ENCODE results near the gene HES4.

The HES4 gene

DNA sequence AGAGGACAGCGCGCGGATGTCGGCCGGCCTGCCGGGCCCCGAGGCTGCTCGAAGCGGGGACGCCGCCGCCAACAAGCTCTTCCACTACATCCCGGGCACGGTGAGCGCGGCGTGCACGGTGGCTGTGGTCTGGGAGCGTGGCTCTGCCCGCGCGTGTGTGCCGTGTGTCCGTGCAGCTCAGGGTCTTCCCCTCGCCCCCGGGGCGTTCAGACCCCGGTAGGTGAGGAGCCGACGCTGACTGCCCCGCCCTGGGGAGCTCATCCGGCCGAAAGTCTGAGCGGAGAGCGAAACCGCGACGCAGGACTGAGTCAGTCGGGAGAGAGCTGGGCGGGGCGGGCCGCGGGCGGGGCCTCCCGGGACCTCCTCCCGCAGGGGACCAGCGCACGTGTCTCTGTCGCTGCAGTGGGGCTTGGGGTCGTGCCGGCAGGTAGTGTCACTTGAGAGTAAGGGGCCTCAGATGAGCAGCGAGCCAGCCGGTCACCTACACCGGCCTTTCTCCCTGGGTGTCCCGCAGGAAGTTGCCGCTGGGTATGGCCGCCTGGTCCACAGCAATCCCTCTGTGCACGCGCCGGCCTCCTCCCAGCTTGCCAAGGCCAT, 33.1 kb downstream of the HES4 start:
- TF ChIP-seq, protein P1, sequence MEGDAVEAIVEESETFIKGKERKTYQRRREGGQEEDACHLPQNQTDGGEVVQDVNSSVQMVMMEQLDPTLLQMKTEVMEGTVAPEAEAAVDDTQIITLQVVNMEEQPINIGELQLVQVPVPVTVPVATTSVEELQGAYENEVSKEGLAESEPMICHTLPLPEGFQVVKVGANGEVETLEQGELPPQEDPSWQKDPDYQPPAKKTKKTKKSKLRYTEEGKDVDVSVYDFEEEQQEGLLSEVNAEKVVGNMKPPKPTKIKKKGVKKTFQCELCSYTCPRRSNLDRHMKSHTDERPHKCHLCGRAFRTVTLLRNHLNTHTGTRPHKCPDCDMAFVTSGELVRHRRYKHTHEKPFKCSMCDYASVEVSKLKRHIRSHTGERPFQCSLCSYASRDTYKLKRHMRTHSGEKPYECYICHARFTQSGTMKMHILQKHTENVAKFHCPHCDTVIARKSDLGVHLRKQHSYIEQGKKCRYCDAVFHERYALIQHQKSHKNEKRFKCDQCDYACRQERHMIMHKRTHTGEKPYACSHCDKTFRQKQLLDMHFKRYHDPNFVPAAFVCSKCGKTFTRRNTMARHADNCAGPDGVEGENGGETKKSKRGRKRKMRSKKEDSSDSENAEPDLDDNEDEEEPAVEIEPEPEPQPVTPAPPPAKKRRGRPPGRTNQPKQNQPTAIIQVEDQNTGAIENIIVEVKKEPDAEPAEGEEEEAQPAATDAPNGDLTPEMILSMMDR (IDR thresholded peaks at IDR 0.05; ENCODE audit: low read depth, low read length), result no peak
- peak overlapping the region; percentile 62 to 68 for H3K4me3 ChIP-seq (replicated peaks in 1 of 2; ENCODE audit: low read depth in 2 of 2, low read length in 2 of 2)

DNA sequence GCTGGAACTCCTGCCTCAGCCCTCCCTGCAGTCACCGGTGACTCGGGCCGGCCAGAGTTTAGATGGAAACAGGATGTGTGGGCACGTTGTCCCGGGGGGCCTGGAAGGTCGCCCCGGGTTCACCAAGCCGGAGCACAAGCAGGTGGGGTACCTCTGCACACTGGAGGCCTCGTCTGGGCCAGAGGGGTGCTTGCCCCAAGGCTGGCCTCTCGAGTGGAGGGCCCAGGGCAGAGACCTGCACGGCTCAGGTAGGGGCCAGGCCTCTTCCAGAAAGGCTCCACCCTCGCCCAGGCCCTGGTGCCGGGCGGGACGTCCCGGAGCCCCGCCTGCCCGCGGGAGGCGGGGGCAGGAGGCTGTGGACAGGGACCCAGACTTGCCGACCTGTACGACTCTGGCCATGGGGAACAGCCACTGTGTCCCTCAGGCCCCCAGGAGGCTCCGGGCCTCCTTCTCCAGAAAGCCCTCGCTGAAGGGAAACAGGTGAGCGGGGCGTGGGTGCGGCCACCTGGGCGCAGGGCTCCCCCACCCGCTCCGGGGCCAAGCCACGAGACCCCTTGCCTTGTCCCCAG, 33.7 kb downstream of the HES4 start, which contains the start of gene PLEKHN1:
Gene PLEKHN1 (plus strand): TSS at position 348 of the 569 bp plus-strand sequence. CDS start 50 bp downstream, at position 398.
- peak in 1 of 2 donors; percentile 62 for DNase-seq (ENCODE audit: low read depth in 2 of 2)
- TF ChIP-seq, protein P1 (IDR thresholded peaks at IDR 0.05; ENCODE audit: low read depth, low read length), result no peak
- peak within 1 kb of the TSS; percentile 62 to 68 for H3K4me3 ChIP-seq (replicated peaks in 1 of 2; ENCODE audit: low read depth in 2 of 2, low read length in 2 of 2)

More for the DNA sequence above, 33.1 kb downstream of the HES4 start:
- DNase-seq (ENCODE audit: low read depth in 2 of 2), result peak; percentile 57 to 69

DNA sequence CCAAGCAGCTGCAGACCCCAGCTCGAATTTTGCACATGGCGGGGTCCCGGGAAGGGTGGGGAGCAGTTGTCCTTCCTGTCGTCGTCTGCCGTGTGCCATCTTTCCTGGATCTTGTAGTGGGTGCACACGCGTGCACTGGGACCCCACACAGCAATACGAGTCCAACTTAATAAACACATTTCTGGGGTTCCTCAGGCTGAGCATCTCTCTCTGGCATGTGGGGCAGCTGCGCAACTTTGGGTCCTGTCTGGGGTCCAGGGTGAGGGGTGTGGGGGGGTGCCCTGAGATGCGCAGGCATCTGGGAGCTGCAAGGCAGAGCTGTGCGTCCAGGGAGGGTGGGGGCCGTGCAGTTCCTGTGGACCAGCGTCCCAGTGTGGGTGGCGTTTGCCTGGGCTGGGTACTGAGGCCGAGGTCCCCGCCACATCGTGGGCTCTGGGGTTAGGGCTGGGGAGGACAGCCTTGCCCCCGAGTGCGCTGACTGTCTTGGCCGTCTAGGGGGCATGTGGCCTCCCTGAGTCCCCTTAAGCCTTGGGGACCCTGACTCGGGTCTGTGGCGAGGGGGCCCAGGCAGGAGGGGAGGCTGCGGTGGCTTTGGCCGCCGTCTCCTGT, 34.3 kb downstream of the HES4 start:
- peak overlapping the region in 1 of 2 donors; percentile 68 for H3K4me3 ChIP-seq (replicated peaks in 1 of 2; ENCODE audit: low read depth in 2 of 2, low read length in 2 of 2)
- no peak for DNase-seq (ENCODE audit: low read depth in 2 of 2)
- TF ChIP-seq, protein P1 (IDR thresholded peaks at IDR 0.05; ENCODE audit: low read depth, low read length), result no peak

DNA sequence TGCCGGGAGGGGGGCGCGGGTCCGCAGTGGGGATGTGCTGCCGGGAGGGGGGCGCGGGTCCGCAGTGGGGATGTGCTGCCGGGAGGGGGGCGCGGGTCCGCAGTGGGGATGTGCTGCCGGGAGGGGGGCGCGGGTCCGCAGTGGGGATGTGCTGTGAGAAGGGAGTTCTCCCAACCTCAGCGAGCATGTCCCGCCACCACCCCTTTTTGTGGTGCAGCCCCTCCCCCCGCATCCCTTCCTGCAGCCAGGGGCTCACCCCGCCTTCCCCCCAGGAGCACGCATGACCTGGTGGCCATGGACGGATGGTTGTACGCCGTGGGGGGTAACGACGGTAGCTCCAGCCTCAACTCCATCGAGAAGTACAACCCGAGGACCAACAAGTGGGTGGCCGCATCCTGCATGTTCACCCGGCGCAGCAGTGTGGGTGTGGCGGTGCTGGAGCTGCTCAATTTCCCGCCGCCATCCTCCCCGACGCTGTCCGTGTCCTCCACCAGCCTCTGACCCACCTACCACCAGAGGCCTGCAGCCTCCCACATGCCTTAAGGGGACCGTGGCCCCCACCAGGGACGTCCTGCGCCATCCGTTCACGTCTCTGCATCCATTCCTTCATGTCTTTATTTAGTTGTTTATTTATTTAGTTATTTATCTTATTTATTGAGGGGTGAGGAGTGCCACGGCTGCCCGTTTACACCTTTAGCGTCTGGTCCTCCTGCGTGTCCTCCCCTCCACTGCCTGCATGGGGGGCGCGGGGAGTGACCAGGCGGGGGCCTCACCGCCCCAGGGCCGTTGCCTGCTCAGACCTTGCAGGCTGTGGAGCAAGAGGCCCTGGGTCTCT, 35.0 kb downstream of the HES4 start:
- DNase-seq (ENCODE audit: low read depth in 2 of 2), result no peak
- TF ChIP-seq, protein P1 (IDR thresholded peaks at IDR 0.05; ENCODE audit: low read depth, low read length), result no peak
- H3K4me3 ChIP-seq (replicated peaks in 1 of 2; ENCODE audit: low read depth in 2 of 2, low read length in 2 of 2), result no peak overlapping the region

DNA sequence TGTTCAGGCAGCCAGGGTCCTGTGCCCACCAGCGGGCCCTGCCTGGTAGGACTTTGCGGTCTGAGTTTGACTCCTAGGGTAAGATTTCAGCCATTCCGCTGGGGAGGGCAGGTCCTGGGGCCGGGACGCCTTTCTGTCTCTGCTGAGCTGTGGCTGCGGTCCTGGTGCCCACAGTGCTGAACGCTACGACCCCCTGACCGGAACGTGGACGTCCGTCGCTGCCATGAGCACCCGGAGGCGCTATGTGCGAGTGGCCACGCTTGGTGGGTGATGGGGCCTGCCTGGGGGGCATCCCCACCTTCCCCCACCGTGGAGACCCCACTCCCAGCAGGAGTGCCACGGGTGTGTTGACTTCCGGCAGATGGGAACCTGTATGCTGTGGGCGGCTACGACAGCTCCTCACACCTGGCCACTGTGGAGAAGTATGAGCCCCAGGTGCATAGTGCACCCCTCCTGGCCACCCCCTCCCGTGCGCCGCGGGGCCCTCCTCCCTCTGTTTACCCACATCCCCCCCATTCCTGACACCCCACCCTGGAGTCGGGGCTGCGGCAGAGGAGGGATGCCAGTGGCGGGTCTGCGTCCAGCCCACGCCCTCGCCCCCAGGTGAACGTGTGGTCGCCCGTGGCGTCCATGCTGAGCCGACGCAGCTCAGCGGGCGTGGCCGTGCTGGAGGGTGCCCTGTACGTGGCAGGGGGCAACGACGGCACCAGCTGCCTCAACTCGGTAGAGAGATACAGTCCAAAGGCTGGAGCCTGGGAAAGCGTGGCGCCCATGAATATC, 36.0 kb downstream of the HES4 start:
- no peak overlapping the region for H3K4me3 ChIP-seq (replicated peaks in 1 of 2; ENCODE audit: low read depth in 2 of 2, low read length in 2 of 2)
- DNase-seq (ENCODE audit: low read depth in 2 of 2), result no peak
- TF ChIP-seq, protein P1 (IDR thresholded peaks at IDR 0.05; ENCODE audit: low read depth, low read length), result no peak

DNA sequence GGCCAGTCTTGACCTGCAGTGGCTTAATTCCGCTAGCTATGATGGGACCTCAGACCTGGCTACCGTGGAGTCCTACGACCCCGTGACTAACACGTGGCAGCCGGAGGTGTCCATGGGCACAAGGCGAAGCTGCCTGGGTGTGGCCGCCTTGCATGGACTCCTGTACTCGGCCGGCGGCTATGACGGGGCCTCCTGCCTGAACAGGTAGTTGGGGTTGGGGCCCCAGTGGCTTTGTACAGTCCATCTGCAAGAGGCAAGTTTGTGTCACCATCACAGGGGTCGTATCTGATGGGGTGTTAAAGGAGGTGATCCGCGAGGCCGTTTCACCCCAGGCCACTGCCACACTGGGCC, 36.6 kb downstream of the HES4 start:
- no peak for DNase-seq (ENCODE audit: low read depth in 2 of 2)
- no peak overlapping the region for H3K4me3 ChIP-seq (replicated peaks in 1 of 2; ENCODE audit: low read depth in 2 of 2, low read length in 2 of 2)
- TF ChIP-seq, protein P1 (IDR thresholded peaks at IDR 0.05; ENCODE audit: low read depth, low read length), result no peak
